ENCODE measurements around the gene CXXC4. TPM values are rescaled to one million over a fixed set of nuclear protein-coding genes. Genes with fewer than 3 reads are reported as not detected.

CXXC4 gene
- total RNA-seq, 1 experiment from 2014 or later: not detected

GRCh38 chr4:104429150-104429741 is 65.4 kb downstream of the CXXC4 start:
- H2AFZ ChIP-seq (ENCODE audit: low read length): no peak overlapping the region
- no TSS peak for BruUV-seq (replicated peaks)
- DNase-seq: no peak
- peaks cover 9% of the 10 kb centered on the region; the same call in 1 of the 2 replicates for H3K27me3 ChIP-seq (ENCODE audit: low read length)
- intact Hi-C loops (cut with micrococcal nuclease): no loop called here
- H3K36me3 ChIP-seq (ENCODE audit: low read depth, low read length): no peaks in the 10 kb centered on the region
- no peak for ATAC-seq
- POLR2A ChIA-PET (ENCODE audit: unreplicated experiment): no interaction called here
- H3K9me2 ChIP-seq (replicated peaks; ENCODE audit: low read length): no peaks in the 10 kb centered on the region
- no peaks in the 10 kb centered on the region for H3K79me2 ChIP-seq (ENCODE audit: low read length)
- no peaks in the 10 kb centered on the region for H4K20me1 ChIP-seq (ENCODE audit: low read length)
- CTCF ChIA-PET: no interaction called here
- no peak overlapping the region for H3K9ac ChIP-seq (ENCODE audit: low read length)
- no peaks in the 10 kb centered on the region for H3K4me1 ChIP-seq (ENCODE audit: insufficient read depth, low read length)
- H3F3A ChIP-seq (ENCODE audit: low read length, unreplicated experiment): no peaks in the 10 kb centered on the region
- no peak overlapping the region for H3K27ac ChIP-seq (ENCODE audit: low read length)
- H3K4me2 ChIP-seq (ENCODE audit: low read length): no peak overlapping the region
- no peaks in the 10 kb centered on the region for H3K9me3 ChIP-seq (ENCODE audit: low read length)
- H3K4me3 ChIP-seq (ENCODE audit: low read length): no peak overlapping the region
- TF ChIP-seq CTCF (conservative IDR thresholded peaks at IDR 0.05; ENCODE audit: low read depth, low read length) (no peak), EZH2 (IDR thresholded peaks at IDR 0.05; ENCODE audit: low read length, unreplicated experiment) (no peak), EZH2phosphoT487 (IDR thresholded peaks at IDR 0.05; ENCODE audit: borderline replicate concordance, low read length) (no peak)

GRCh38 chr4:104425948-104426347 is 68.7 kb downstream of the CXXC4 start:
- Histone ChIP-seq H3K9me3 (ENCODE audit: low read length) (no peaks in the 10 kb centered on the region), H3K9ac (ENCODE audit: low read length) (no peak overlapping the region), H3K27ac (ENCODE audit: low read length) (no peak overlapping the region), H3K4me2 (ENCODE audit: low read length) (no peak overlapping the region), H3K36me3 (ENCODE audit: low read depth, low read length) (no peaks in the 10 kb centered on the region), H3F3A (ENCODE audit: low read length, unreplicated experiment) (no peaks in the 10 kb centered on the region), H4K20me1 (ENCODE audit: low read length) (no peaks in the 10 kb centered on the region), H2AFZ (ENCODE audit: low read length) (no peak overlapping the region), H3K9me2 (replicated peaks; ENCODE audit: low read length) (no peaks in the 10 kb centered on the region), H3K27me3 (ENCODE audit: low read length) (peaks cover 9% of the 10 kb centered on the region; the same call in 1 of the 2 replicates), H3K79me2 (ENCODE audit: low read length) (no peaks in the 10 kb centered on the region), H3K4me3 (ENCODE audit: low read length) (no peak overlapping the region), H3K4me1 (ENCODE audit: insufficient read depth, low read length) (no peaks in the 10 kb centered on the region)
- ChIA-PET CTCF (no interaction called here), POLR2A (ENCODE audit: unreplicated experiment) (interaction anchor here (0.6 kb wide), 1 partner anchor 1094 kb away, joined by 3 read pairs; no protein-coding TSS in a partner anchor)
- intact Hi-C loops (cut with micrococcal nuclease): no loop called here
- TF ChIP-seq EZH2phosphoT487 (IDR thresholded peaks at IDR 0.05; ENCODE audit: borderline replicate concordance, low read length) (no peak), CTCF (conservative IDR thresholded peaks at IDR 0.05; ENCODE audit: low read depth, low read length) (no peak), EZH2 (IDR thresholded peaks at IDR 0.05; ENCODE audit: low read length, unreplicated experiment) (no peak)
- no TSS peak for BruUV-seq (replicated peaks)
- no peak for ATAC-seq
- DNase-seq: no peak

GRCh38 chr4:104424989-104425388 is 69.7 kb downstream of the CXXC4 start:
- no TSS peak for BruUV-seq (replicated peaks)
- ATAC-seq: no peak
- POLR2A ChIA-PET (ENCODE audit: unreplicated experiment): no interaction called here
- no peak for TF ChIP-seq EZH2phosphoT487 (IDR thresholded peaks at IDR 0.05; ENCODE audit: borderline replicate concordance, low read length)
- no peak for TF ChIP-seq EZH2 (IDR thresholded peaks at IDR 0.05; ENCODE audit: low read length, unreplicated experiment)
- H2AFZ ChIP-seq (ENCODE audit: low read length): peak overlapping the region; percentile 38; the same call in 1 of the 2 replicates
- H4K20me1 ChIP-seq (ENCODE audit: low read length): no peaks in the 10 kb centered on the region
- H3F3A ChIP-seq (ENCODE audit: low read length, unreplicated experiment): no peaks in the 10 kb centered on the region
- no peak overlapping the region for H3K27ac ChIP-seq (ENCODE audit: low read length)
- no peaks in the 10 kb centered on the region for H3K36me3 ChIP-seq (ENCODE audit: low read depth, low read length)
- H3K4me3 ChIP-seq (ENCODE audit: low read length): no peak overlapping the region
- H3K27me3 ChIP-seq (ENCODE audit: low read length): peaks cover 9% of the 10 kb centered on the region; the same call in 1 of the 2 replicates
- H3K9me3 ChIP-seq (ENCODE audit: low read length): no peaks in the 10 kb centered on the region
- H3K4me2 ChIP-seq (ENCODE audit: low read length): peak overlapping the region; percentile 6; the same call in 1 of the 2 replicates
- no peaks in the 10 kb centered on the region for H3K9me2 ChIP-seq (replicated peaks; ENCODE audit: low read length)
- no peaks in the 10 kb centered on the region for H3K4me1 ChIP-seq (ENCODE audit: insufficient read depth, low read length)
- intact Hi-C loops (cut with micrococcal nuclease): no loop called here
- CTCF ChIA-PET: no interaction called here
- no peak for DNase-seq
- H3K9ac ChIP-seq (ENCODE audit: low read length): no peak overlapping the region
- no peaks in the 10 kb centered on the region for H3K79me2 ChIP-seq (ENCODE audit: low read length)
